Keratinocyte (primary cell): ENCODE measurements around the gene TMEM9.

Experiments used
- EZH2 ChIP-seq: IDR thresholded peaks from one replicate; pipeline ENCODE4 v1.6.1; 2012; ENCODE audit warnings: inconsistent platforms, mild to moderate bottlenecking, low read length, moderate library complexity
- TF ChIP-seq, protein P1 (sequence below), 3 experiments: IDR thresholded peaks in 1 of 3; conservative IDR thresholded peaks in 1 of 3; optimal IDR thresholded peaks in 1 of 3; 2 replicates in 2 of 3; 3 replicates in 1 of 3; pipeline versions ENCODE3 to v1.5.1; 2011; ENCODE audit warnings: low read length in 3 of 3, mild to moderate bottlenecking in 3 of 3, moderate library complexity in 2 of 3, control low read depth in 1 of 3, inconsistent platforms in 1 of 3; ENCODE audit not compliant: insufficient read depth in 2 of 3; ENCODE audit errors: extremely low read depth in 1 of 3

DNA sequence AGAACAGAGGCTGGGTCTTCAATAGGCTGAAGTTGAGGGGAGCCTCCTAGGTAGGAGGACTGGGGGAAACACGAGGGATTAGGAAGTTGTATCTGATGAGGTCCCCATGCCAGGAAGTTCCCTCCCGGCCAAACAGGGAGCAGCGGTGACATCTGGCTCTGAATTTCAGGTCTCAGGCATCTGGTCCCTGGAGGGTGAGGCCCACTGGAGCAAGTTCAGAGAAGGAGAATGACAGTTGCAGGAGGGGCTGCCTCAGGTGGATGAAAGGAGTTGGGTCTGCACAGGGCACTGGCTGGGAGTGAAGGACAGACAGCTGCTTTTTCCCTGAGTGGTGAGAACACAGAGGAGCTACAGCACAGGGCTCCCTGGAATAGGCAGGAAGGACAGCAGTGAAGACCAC, 9.1 kb downstream of the TMEM9 start:
- TF ChIP-seq, protein P1, sequence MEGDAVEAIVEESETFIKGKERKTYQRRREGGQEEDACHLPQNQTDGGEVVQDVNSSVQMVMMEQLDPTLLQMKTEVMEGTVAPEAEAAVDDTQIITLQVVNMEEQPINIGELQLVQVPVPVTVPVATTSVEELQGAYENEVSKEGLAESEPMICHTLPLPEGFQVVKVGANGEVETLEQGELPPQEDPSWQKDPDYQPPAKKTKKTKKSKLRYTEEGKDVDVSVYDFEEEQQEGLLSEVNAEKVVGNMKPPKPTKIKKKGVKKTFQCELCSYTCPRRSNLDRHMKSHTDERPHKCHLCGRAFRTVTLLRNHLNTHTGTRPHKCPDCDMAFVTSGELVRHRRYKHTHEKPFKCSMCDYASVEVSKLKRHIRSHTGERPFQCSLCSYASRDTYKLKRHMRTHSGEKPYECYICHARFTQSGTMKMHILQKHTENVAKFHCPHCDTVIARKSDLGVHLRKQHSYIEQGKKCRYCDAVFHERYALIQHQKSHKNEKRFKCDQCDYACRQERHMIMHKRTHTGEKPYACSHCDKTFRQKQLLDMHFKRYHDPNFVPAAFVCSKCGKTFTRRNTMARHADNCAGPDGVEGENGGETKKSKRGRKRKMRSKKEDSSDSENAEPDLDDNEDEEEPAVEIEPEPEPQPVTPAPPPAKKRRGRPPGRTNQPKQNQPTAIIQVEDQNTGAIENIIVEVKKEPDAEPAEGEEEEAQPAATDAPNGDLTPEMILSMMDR (optimal IDR thresholded peaks at IDR 0.05 in 1 of 3, IDR thresholded peaks at IDR 0.05 in 1 of 3, conservative IDR thresholded peaks at IDR 0.05 in 1 of 3; ENCODE audit: extremely low read depth in 1 of 3, insufficient read depth in 2 of 3, low read length in 3 of 3), result no peak
- TF ChIP-seq EZH2, result no peak
